Medulla oblongata (tissue), 1 donor: ENCODE results near the gene ABTB1.
"Not testable (repeated sequence)": the region's sequence is repeated elsewhere in the genome, so short reads cannot be mapped to it uniquely, and the experiment has no call there.

Experiments
- DNase-seq: peaks from one replicate; pipeline ENCODE4 v3.0.0-alpha.2; 2015; ENCODE audit errors: extremely low spot score

Gene ABTB1

DNA sequence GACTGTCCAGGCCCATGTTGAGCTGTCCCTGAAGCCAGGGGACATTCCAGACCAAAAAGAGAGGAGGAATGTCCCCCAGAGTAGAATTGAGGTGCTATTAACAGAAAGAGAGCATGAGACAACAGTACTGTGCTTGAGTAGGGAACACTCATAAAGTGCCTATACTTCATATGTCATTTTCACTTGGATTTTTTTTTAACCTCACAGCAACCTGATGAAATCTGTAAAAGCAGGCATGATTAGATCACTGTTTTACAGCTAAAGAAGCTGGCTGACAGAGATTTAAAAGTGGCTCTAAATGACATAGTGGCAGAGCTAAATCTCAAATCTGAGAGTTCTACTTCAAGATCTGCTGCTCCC is 24.9 kb upstream of the ABTB1 start:
- no peak for DNase-seq

DNA sequence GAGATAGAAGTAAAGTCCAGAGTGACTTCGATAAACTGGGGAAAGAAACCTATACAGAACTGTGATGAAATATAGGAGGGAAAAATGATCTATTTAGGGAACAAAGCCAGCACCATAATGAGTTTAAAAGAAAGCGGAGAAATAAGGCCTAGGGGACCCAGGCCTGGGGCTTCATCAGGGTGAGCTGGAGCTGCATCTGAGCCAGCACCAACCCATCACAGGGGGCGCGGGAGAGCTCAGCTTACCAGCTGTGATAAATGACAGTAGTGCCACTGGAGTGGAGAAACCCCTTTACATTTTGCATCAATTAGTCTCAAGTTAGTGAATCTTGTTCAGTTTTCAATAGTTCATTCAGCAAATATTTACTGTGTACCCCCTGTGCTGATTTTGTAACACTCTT is 22.5 kb upstream of the ABTB1 start:
- DNase-seq = no peak

DNA sequence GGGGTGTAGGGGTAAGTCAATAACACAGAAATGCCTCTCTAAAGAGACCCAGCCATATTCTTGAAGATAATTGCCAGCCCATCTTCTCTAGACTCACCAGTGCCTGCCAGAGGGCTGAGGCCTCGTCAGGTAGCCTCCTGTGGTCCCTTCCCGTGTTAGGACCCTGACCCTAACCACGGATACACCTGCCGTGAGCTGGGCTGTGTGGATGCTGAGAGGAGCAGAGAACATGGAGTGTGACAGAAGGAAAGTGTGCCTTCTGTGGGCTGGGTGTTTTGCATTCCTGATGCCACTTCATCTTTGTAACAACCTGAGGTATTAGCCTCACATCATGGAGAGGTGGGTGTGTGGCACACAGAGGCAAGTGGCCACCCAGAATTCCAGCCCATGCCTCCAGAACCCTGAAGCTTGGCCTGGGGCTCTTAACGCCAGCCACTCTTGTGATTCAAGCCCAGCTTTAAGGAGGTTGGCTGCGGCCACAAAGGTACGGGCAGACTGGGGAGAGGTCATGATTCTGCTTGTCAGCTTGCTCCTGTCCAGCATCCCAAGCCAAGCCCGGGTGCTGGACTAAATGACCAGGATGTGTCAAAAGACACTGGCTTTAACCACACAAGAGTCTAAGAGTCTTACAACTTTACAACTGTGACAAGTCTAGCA is 21.1 kb upstream of the ABTB1 start:
- no peak for DNase-seq

DNA sequence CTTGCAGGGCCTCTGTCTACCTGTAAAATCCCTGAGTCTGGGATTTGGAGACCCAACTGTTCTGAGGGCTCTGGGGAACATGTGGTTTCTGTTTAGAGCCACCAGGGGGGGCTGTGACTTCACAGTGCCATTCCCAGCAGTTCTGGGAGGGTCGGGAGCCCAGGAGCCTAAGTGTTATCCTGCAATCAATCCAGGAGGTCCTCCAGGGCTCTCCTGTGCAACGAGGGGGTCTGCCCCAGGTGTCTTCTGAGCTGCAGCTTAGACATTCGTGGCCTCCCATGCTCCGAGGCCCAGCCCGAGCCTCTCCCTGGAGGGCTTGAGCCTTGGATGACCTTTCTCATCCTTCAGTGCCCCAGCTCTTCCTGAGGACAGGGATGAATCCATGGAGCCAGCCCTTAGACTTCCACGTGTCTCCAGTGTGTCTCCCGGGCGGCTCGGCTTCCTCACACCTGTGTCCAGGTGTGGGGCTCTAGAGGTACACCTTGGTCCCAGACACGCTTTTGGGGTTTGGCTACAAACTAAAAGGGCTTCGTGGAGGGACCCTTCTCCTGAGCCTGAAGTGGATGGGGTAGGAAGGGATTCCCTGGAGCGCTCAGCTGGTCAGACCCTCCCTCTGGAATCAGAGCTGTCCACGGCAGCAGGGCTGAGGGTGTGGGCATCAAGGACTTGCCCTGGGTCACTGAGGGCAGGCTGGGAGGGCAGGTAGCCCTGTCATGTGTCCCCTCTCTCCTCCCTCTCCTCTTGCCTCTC is 20.3 kb upstream of the ABTB1 start:
- DNase-seq = peak; percentile 63

DNA sequence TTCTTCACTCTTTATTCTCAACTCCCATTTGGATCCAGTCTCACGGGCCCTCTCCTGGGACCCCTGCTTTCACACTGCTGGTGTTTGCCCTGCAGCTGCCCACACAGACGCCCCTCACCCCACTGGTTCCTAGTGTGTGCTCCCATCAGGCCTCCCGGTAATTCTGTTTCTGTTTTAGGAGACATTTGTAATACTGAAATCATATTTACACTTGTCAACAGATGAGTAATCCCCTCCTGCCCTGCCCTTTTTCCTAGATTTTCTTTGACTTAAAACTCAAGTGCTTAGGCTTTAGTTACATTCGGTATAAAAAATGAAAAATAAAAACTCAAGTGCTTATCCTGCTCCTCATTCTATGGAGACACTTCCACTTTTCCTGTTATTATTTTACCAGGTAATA is 18.4 kb upstream of the ABTB1 start:
- no peak for DNase-seq

DNA sequence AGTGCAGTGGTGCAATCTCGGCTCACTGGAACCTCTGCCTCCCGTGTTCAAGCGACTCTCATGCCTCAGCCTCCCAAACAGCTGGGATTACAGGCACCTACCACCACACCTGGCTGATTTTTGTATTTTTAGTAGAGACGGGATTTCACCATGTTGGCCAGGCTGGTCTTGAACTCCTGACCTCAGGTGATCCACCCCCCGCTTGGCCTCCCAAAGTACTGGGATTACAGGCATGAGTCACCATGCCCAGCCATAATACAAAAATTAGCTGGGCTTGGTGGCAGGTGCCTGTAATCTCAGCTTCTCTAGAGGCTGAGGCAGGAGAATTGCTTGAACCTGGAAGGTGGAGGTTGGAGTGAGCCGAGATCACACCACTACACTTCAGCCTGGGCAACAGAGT is 17.8 kb upstream of the ABTB1 start:
- DNase-seq = not testable (repeated sequence)

DNA sequence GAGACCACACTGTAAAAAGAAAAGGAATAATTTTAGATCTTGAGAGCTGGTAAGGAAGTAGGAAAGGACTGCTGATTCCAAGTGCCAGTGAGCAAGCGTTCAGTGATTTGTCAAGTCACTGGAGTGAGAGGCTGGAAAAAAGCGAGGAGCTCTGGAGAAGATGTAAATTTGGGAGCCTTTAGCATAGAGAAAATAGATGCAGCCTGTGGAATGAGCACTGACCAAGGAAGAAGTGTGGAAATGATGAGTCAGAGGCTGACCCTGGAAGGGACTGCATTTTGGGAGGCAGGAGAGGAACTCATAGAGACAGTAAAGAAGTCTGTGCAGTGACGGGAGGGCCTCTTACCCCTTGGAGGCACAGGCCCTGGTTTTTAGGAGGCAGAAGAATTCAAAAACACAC is 17.1 kb upstream of the ABTB1 start:
- DNase-seq = no peak

DNA sequence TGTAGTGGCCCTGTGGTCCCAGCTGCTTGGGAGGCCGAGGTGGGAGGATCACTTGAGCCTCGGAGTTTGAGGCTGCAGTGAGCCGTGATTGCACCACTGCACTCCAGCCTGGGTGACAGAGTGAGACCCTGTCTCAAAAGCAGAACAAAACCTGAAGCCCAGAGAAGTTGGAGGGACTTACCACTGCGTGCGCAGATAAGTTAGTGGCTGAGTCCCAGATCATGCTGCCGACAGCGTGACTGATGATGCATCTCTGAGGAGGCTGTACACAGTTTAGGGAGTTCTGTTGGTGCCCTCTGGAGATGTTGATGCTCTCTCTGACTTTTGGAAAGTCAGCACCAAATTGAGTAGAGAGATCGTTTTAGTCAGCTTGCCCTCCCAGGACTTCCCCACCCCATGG is 15.8 kb upstream of the ABTB1 start:
- no peak for DNase-seq

DNA sequence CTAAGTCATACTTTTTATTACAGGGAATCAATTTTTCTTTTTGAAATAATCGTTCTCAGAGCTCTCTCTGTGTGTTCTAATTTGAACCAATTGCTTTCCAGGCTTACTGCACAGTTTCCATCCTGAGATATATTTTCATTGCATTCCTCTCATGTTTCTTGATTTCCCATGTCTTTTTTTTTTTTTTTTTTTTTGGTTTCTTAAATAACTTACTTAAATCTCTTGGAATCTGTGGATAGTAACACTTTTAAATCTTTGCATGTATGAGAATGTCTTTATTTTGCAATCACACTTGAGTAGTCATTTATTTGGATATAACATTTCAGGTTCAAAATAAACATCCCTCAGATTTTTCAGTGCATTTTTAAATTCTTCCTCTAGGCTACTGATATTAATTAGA is 14.5 kb upstream of the ABTB1 start:
- DNase-seq = no peak

DNA sequence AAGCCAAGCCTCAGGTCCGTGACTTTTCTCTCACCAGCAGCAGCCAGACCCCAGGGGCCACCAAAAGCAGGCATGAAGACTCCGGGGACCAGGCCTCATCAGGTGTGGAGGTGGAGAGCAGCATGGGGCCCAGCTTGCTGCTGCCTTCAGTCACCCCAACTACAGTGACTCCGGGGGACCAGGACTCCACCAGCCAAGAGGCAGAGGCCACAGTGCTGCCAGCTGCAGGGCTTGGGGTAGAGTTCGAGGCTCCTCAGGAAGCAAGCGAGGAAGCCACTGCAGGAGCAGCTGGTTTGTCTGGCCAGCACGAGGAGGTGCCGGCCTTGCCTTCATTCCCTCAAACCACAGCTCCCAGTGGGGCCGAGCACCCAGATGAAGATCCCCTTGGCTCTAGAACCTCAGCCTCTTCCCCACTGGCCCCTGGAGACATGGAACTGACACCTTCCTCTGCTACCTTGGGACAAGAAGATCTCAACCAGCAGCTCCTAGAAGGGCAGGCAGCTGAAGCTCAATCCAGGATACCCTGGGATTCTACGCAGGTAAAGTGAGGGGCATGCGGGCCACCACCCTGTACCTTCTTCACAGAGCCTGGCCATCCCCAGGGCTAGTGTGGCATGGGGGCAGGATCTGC is 12.0 kb upstream of the ABTB1 start:
- no peak for DNase-seq

DNA sequence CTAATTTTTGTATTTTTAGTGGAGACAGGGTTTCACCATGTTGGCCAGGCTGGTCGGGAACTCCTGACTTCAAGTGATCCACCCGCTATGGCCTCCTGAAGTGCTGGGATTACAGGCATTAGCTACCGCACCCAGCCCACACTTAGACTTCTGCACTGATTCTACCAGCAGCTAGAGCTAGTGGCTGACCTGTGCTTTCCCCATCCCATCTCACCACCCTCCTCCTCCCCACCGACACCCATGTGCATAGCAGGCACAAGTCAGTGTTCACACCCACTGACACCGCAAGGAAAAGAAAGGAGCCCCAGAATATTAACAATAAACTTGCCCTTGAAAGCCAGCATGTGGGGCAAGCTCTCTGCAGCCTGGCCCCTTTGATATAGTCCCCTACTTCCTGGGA is 11.2 kb upstream of the ABTB1 start:
- DNase-seq = no peak

DNA sequence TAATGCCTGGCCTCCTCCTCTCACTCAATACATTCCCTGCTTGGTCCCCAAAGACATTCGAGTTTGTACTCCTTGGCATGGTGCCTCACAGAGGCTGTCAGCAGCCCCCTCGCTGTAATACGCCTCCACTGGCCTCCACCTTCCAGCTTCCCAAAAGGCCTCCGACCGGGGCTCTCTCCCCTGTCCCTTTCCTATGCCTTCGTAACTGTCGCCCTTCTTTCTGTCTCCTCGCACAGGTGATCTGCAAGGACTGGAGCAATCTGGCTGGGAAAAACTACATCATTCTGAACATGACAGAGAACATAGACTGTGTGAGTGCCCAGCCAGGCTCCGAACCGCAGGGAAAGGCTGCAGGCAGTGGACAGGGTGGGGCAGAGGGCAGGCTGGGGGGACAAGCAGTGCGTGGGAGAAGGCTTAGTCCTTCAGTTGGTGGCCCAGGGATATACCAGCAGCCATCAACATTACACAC is 10.7 kb upstream of the ABTB1 start:
- no peak for DNase-seq

DNA sequence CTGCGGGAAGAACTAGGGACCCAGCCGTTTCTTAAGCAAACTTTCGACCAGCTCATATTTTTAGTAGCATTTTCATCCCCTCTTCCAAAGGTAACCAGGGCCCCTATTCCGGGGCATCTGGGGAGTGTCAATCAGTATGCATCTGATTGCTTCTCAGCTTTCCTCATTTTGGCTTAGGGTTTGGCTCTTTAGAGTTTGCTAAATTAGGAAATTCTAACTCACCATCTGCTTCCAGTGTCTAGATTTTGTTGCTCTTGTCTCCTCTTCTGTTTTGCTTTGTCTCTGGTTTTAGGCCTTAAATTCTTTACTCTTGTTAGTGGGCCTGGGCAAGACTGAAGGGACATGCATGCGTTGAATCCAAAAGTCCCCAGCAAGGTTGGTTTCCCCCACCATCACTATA is 9.6 kb upstream of the ABTB1 start:
- no peak for DNase-seq

DNA sequence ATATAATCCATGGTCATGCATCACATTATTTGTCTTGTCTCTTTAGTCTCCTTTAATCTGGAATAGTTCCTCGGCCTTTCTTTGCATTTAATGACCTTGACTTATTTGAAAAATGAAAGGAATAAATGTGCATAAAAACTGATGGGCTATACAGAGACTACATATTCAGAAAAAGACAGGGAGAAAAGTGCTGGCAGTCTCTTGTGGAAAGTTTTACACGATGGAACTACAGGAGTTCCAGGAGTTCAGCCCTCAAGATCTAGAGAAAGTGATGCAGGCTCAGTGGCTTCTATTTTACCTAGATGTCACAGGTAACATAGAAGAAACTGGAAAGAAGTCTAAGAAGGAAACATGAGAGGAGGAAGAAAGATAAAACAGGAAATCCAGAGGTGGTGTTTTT is 7.6 kb upstream of the ABTB1 start:
- DNase-seq = no peak

DNA sequence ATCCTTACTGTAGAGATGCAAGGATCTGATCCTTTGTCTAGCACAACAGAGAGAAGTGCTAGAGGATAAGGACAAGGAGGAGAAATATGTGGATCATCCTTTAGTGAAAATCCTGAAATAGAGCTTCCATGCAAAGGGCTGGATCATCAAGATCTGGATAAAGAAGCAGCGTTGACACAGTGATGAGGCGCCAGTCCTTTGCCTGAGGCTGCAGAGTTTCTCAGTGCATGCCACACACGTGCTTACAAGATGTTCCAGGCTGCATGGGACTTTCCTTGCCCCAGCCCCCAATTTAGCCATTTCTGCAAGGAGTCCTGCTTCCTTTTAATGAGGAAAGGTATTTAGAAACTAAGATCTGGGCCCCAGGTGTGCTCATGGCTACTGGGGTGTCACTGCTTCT is 7.2 kb upstream of the ABTB1 start:
- DNase-seq = no peak

DNA sequence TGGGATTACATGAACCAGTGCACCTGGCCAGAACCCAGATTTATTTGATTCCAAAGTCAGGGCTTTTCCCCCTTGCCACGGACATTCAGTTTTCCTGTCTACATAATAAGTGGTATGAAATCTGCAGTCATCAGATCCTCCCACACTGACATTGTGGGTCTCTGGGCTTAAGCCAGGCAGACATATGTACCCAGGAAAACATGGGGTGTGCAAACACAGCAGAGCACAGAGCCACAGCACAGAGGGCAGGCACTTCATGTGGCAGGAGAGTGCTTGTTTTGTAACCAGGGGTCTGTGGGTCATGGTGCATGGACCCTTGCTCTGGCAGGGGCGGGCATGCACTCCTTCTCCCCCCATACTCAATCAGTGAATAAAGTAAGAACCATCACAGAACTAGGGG is 6.1 kb upstream of the ABTB1 start:
- DNase-seq = no peak

DNA sequence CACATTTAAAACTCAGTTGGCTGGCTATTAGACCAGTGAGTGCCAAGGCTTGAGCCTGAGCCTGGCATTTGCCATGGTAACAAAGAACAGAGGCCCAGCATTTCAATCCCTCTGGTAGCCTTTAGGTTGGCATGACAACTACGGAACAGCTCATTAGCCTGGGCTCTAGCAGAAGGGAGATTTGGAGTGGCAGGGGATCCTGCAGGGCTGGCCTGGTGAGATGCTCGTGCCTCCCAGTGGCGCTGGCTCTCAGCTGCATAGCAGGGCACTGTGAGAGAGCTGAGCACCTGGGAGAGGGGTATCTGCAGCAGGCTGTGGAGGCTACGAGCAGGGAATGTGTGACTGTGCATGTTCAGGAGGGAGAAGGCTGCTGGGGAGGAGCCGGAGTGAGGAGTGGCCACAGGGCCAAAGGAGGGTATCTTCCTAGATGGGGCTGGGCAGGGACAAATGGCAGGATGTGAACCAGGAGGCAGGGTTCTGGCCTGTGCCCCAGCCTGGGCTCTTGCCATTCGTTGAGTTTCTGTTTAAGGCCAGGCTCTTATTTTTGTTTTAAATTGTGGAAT is 5.6 kb upstream of the ABTB1 start:
- peak; percentile 78 for DNase-seq

DNA sequence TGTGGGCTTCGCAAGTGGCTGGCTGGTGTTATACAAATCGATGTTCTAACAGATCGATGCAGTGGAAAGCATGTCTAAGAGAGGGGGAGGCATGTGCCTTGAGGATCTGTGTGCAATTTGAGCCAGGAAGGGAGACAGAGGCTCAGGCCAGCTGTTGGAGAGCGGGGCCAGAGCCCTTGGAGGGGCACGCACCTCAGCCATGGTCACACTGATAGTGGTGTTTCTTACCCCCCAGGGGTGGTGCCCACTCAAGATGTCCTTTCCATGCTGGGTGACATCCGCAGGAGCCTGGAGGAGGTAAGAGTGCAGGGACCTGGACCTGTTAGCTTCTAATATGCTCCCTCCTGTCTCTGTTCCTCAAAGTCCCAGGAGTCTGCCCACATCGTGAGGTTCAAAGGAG is 3.8 kb upstream of the ABTB1 start:
- no peak for DNase-seq

DNA sequence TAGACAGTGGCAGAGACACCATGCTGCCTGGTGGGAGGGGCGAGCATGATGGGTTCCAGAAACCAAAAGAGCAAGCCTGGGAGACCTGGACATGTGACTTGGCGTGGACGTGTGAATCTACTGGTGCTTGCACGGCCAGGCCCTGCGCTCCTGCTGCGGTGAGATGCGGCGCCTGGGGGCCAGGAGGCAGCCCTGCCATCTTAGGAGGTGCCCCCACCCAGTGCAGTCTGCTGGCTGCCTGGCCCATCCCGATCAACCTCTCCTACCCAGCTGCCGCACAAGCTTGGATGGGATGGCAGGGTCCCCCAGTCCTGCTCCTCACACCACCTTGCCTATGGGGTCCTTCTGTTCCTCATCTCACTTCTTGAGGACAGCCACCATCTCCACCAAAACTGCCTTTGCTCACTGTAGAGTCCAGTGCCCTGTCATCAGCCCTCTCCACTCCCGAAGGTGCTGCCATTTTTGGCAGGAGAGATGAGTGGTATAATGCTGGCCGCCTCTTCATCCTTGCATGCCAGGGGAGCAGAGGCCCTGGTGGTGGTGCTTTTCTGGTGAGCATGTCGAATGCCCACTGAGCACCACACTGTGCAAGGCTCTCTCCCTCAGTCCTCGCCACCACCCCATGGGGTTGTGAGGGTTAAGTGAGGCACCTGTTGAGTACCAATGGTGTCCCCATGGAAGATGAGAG is 3.1 kb upstream of the ABTB1 start:
- DNase-seq = no peak

DNA sequence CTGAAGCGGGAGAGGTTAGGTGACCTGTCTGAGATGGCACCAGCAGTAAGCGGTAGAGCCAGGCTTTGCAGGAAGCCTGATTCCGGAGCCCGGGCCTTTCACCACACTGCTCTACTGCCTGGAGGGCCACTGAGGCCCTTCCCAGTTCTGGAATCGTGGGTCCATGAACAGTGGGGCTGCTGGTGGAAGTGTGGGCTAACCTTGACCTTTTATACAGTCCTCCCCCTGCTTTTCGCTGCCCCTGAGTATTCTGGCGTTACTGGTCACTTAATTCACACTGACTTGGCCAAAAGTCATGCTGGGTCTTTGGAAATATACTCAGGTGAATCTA is 2.6 kb upstream of the ABTB1 start:
- DNase-seq = no peak

DNA sequence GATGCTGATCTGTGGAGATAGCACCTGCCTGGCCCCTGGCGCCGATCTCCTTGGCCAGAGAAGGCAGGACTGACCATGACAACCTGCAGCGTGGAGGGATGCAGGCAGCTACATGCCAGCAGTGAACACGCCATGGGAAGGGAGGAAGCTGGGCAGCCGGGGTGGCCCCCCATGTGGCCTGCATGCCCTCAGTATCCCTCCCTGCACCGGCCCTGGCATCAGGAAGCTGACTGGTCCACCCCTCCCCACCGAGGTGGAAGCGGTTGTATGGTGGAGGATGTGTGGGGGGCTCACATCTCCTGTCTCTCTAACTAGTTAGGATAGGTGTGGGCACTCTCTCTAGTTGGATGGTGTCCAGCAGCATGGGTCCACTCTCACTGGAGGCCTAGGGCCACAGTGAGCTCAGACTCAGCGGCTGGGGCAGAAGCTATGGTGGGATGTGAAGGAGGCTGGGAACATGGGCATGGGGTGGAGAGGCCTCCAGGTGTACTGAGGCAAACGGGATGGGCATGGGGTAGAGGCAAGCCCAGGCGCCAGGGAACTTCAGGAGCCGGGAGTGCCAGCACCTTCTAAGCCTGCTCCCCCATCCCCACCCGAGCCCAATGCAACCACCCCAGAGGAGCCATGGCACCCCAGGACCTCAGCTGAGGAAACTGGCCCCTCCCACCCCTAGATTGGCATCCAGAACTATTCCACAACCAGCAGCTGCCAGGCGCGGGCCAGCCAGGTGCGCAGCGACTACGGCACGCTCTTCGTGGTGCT is 1.8 kb upstream of the ABTB1 start:
- no peak for DNase-seq
